NCI-H146 (cell line): ENCODE results near the gene MIX23.

Experiments
- DNase-seq: peaks from one replicate; lab custom pipeline; 2025; lab: John Stamatoyannopoulos, UW

MIX23 gene

DNA sequence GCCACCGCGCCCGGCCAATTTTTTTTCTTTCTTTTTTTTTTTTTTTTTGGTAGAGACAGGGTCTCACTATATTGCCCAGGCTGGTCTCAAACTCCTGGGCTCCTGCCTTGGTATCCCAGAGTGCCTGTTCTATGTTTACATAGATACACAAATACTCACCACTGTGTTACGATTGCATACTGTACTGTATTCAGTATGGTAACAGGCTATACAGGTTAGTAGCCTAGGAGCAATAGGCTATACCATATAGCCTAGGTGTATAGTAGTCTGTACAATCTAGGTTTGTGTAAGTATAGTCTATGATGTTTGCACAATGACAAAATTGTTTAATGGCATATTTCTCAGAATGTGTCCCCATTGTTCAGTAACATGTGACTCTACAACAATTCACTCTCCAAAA, 31.4 kb downstream of the MIX23 start:
- no peak for DNase-seq

DNA sequence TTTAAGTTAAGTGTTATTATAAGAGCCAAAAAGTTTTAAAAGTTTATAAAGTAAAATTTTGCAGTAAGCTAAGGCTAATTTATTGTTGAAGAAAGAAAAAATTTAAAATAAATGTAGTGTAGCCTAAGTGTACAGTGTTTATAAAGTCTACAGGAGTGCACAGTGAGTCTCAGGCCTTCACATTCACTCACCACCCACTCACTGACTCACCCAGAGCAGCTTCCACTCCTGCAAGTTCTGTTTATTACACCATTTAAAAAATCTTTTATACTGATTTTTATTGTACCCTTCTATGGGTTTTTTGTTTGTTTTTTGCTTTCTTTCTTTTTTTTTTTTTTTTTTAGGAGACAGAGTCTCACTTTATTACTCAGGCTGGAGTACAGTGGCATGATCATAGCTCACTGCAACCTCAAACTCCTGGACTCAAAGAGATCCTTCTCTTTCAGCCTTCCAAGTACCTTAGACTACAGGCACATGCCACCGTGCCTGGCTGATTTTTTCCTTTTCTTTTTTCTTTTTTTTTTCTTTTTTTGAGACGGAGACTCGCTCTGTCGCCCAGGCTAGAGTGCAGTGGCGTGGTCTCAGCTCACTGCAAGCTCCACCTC, 32.1 kb downstream of the MIX23 start:
- DNase-seq: no peak

DNA sequence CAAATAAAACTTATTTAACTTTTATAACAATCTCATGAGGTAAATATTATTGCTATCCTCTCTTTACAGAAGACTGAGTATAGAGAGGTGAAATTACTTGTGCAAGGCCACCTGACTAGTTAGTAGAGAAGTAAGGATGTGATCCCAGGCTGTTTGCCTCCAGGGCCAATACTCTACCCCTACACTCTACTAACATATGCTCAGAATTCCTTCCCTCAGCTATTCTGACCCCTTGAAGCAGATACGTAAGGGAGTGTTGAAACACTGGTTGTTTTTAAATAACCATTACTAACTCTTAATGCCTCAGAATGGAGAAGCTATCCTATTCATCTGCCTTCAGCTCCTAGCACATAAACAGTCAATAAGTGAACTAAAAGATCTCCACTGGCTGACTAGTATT, 33.9 kb downstream of the MIX23 start:
- no peak for DNase-seq

DNA sequence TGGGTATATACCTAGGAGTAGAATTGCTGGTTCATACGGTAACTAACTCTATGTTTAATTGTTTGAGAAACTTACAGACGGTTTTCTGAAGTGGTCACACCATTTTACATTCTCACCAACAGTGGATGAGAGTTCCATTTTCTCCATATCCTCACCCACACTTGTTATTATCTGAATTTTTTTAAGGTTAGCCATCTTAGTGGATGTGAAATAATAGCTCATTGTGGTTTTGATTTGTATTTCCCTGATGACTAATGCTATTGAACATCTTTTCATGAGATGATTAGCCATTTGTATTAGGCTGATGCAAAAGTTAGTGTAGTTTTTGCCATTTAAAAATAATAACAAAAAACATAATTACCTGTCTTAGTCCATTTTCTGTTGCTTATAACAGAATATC, 39.4 kb downstream of the MIX23 start:
- DNase-seq: no peak

DNA sequence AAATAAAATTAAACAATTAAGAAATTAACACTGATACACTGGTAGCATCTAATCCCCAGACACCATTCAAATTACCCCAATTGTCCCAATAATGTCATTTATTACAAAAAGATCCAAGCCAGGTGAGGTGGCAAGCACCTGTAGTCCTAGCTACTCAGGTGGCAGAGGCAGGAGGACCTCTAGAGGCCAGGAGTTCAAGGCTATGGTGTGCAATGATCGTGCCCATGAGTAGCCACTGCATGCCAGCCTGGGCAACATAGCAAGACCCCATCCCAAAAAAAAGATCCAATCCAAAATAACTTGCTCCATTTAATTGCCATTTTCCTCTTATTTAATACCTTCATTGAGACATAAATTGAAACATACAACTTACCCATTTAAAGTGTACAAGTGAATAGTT, 40.2 kb downstream of the MIX23 start:
- no peak for DNase-seq

DNA sequence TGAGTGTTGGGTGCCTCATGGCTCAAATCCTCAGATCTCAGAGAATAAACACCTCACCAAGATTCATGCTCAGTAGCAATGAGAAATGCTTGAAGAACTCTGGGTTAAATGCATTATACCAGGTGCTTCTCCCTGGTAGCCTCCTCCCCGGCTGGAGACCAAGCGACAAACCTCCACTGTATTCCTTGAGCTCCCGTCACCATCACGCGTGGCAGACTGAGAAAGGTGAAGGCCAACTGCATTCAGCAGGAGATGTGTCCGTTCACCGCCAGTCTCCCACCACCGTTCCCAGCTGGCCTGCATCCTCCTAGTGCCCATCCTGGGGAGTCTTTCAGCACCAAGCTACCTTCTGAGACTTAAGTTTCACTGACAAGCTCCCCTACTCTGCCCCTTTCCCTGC, 50.5 kb downstream of the MIX23 start:
- DNase-seq: no peak

DNA sequence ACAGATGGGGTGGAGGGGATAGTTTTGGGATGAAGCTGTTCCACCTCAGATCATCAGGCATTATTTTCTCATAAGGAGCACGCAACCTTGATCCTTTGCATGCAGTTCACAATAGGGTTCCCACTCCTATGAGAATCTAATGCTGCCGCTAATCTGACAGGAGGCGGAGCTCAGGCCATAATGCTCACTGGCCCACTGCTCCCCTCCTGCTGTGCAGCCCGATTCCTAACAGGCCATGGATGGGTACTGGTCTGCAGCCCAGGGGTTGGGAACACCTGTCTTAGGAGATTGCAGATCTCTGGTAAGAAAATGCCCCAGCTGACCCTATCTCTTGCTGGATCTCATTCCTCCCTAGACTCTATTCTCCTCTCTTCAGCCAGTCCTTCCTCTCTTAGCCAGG, 51.1 kb downstream of the MIX23 start:
- no peak for DNase-seq

DNA sequence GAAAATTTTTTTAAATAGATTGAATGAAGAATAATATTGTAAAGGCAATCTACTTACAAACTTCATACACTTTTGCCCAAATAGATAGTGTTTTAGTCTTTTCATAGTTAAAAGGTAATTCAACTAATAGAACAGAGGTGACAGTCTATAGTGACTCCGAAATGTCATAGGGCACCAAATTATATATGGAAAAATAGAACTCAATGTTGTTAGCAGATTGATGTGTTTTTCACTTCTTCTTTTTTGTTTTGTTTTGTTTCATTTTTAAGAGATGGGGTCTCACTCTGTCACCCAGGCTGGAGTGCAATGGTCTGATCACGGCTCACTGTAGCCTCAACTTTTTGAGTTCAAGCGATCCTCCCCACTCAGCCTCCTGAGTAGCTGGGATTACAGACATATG, 57.3 kb downstream of the MIX23 start:
- no peak for DNase-seq

DNA sequence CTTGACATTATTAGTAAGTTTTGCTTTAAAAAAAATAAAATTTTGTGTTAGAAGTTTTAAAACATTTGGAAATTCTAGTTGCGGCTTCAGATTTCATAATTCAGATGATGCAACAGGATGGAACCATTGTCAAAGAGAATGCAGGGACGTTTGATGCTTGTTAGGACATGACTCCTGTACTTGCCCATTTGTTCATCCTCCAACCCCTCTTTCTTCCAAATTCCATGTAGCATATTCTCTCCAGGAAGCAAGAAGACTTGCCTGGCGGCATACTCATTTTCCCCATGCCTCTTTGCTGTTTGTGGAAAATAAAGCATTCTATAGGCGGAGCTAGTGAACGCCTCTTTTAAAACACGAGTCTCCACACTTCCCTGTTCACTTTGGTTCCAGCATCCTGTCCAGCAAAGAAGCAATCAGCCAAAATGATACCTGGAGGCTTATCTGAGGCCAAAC, 58.1 kb downstream of the MIX23 start, which contains the start of gene CSTA:
TSS of gene CSTA (plus strand) at position 378 of the 453 bp plus-strand sequence. CDS start at position 423, 45 bp downstream.
- no peak for DNase-seq

DNA sequence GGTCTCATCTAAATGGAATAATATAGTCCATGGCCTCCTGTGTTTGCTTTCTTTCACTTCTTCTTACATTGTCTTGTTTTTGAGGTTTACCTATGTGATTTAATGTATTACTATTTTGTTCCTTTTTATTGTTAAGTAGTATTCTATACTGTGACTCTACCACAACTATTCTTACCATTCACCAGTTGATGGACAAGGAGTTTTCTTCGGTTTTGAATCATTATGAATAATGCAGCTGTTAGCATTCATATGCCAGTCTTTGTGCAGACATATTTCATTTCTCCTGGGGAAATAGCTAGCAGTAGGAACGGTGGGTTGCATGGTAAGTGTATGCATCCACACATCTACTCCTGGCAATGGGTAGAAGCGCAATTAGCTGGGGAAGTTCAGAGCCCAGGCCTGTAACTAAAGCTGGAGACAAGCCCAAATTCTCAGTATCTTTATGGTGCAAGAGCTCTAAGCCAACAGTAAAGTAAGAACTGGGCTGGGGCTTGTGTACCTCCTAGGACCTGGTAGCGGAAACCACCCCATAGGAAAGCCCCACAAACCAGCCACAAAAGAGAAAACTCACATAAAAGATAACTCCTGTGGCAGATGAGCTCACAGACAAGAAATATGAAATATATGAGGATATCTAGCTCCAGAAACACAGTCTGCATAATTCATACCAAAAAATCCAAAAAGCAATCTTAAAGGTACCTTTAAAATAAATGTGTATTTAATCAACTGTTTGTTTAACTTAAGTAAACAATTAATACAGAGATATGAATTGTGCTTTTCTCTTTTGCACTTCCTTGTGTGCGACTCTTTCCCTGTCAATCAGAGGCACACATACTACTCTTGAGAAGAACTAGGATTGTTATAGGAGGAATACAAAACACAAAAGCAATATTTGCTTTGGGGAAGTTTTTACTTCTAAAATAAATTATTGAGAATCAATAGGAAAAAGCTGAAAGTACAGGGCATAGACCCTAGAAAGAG, 60.6 kb downstream of the MIX23 start:
- no peak for DNase-seq

DNA sequence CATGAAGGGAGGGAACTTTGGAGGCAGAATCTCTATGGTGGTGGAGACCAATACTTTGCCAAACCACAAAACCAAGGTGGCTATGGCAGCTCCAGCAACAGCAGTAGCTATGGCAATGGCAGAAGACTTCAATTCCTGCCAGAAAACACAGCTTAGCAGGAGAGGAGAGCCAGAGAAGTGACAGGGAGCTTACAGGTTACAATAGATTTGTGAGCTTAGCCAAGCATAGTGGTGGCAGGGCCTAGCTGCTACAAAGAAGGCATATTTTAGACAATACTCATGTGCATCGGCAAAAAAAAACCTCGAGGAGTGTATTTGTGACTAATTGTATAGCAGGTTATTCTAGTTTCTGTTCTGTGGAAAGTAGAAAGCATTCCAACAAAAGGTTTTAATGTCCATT, 64.4 kb downstream of the MIX23 start:
- DNase-seq: no peak

DNA sequence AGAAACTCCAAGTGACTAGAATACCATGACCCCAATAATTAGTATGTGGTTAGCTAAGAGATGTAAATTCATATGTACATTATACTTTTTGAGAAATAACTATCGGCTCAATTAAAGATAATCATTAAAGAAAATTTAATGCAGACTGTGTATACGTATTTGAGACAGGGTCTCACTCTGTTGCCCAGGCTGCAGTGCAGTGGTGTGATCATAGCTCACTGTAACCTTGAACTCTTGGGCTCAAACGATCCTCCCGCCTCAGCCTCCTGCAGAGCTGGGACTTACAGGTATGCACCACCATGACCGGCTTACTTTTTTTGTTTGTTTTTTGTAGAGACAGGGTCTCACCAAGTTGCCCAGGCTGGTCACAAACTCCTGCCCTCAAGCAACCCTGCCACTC, 66.7 kb downstream of the MIX23 start:
- DNase-seq: no peak

DNA sequence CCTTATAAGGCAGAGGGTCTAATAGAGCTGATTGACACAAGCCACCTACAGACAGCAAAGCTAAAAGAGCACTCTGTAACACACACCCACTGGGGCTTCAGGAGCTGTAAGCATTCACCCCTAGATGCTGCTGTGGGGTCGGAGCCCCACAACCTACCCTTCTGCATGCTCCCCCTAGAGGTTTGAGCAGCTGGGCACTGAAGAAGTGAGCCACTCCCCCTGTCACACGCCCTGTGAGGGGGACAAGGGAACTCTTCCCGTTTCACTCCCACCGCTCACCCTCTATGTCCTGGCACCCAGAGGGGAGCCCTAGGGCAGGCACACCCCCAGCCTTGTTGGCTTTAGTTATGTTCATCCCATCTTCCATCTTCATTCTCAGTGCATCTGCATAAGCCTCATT, 67.4 kb downstream of the MIX23 start:
- no peak for DNase-seq

DNA sequence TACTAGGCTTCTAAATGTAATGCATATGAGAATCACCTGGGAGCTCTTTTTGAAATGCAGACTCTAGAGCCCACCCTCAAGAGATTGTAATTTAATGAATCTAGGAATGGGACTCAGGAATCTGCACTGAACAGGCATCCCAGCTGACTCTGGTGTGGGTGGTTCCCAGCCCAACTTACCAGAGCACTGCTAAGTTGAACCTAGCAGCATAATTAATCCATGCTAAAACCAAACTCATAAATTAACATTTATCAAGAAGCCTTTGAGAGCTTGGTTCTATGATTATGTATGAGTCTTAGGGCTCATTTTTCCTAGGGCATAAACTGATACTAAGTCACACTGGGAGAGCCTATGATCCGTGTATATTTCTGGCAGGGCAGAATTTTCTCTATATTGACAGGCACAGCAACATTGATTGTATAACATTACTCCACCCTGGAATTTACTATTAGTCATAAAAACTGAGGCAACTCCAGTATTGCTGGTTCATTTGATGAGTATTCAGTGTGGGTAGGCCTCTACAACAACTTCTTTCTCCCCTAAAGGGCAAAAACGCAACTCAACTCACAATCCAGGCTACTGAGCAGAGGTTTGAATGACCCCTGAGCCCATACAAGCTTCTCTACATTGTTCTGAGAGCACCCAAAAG, 68.7 kb downstream of the MIX23 start:
- DNase-seq: no peak

DNA sequence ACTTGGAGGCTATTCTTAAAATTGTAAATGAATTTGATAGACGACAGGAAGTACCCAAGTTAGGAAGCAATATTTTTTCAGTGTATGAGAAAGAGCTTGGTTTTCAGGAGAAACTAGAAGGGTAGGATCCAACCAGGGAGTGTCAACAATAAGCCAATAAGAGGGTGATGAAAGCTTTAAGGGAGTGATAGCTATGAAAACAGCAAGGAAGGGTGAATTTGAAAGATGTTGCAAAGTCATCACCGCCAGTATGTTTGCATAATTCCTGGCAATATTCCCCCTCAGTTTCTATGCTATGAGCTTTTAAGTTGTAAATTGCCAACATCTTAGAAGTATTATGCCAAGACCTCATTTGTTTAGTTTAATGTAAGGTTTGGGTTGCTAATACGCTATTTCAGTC, 69.8 kb downstream of the MIX23 start:
- no peak for DNase-seq

DNA sequence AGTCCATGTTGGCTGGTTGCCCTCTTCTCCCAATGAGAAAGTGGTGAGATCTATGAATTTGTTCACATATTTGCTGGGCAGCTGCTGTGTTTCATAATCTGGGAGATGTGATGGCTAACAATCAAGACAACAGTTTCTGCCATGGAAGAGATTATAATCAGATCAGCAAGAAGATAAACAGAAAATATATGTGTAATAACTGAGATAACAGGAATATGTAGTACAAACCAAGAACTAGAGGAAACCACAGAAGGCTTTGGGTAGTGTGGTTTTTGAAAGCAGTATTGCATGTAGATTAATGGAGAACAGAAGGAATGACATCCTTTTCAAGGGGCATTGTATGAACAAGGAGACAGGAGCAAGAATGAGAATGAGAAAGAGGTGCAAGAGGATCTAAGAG, 70.2 kb downstream of the MIX23 start:
- no peak for DNase-seq

DNA sequence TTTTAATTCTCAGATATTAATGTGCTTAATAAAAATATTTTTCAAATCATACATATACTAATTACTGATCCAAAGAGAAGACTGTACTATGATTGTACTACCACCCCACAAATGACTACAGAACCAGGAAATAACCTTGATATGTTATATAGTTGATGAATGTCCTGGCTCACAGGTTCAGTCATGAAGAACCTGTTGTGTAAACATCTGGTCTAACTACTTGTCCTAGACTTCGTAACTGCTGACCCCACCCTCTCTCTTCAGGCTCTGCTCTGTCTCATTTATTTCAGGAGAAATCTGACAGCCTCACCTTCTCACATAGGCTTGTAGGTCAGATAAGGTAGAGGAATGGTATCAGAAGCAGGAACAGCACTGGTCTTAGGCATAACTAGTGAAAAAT, 72.7 kb downstream of the MIX23 start:
- DNase-seq: no peak
